Measurements from ENCODE around the gene SELENOV.

- TF ChIP-seq CTCF (IDR thresholded peaks at IDR 0.05; ENCODE audit: borderline replicate concordance, extremely low read depth, low read length, poor library complexity, severe bottlenecking) (no peak), EZH2 (IDR thresholded peaks at IDR 0.05; ENCODE audit: borderline replicate concordance, low read depth, low read length, severe bottlenecking) (no peak)
These were observed 35.0 kb upstream of the SELENOV start for GRCh38 chr19:39479916-39480315.
